GM12874 (cell line): ENCODE data around the gene ARHGEF28.

Source experiments
- CTCF ChIP-seq: IDR thresholded peaks from 2 replicates; pipeline ENCODE4 v1.5.1; 2011; ENCODE audit warnings: low read depth, mild to moderate bottlenecking, control low read depth, low read length, moderate library complexity; ENCODE audit not compliant: insufficient read depth

The ARHGEF28 gene

GRCh38 chr5:73946919-73947602 lies 321.1 kb downstream of the ARHGEF28 start:
- TF ChIP-seq CTCF: no peak

GRCh38 chr5:73947906-73948640 lies 322.1 kb downstream of the ARHGEF28 start:
- TF ChIP-seq CTCF: no peak

- no peak for TF ChIP-seq CTCF
Observed at GRCh38 chr5:73948720-73949119, 322.7 kb downstream of the ARHGEF28 start.

- no peak for TF ChIP-seq CTCF
Observed at GRCh38 chr5:73950441-73950873, 324.5 kb downstream of the ARHGEF28 start.

GRCh38 chr5:73950912-73951430 lies 325.0 kb downstream of the ARHGEF28 start:
- no peak for TF ChIP-seq CTCF

- no peak for TF ChIP-seq CTCF
Observed at GRCh38 chr5:73952872-73953271, 326.9 kb downstream of the ARHGEF28 start.

- TF ChIP-seq CTCF: no peak
Observed at GRCh38 chr5:73954381-73954780, 328.4 kb downstream of the ARHGEF28 start.
